ENCODE data around the gene HOXC9.

Gene HOXC9

DNA sequence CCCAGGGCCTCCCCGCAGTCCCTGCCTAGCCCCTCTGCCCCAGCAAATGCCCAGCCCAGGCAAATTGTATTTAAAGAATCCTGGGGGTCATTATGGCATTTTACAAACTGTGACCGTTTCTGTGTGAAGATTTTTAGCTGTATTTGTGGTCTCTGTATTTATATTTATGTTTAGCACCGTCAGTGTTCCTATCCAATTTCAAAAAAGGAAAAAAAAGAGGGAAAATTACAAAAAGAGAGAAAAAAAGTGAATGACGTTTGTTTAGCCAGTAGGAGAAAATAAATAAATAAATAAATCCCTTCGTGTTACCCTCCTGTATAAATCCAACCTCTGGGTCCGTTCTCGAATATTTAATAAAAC is 30.5 kb downstream of the HOXC9 start:
- Histone ChIP-seq H3K4me1 (ENCODE audit: control insufficient read depth in 1 of 2, insufficient read depth in 2 of 2, low read length in 2 of 2) (peaks cover 3 to 8% of the 10 kb centered on the region in 2 donors), H3K27me3 (ENCODE audit: low read depth, low read length) (peaks cover 72% of the 10 kb centered on the region), H3K27ac (ENCODE audit: low read length) (no peak overlapping the region)

DNA sequence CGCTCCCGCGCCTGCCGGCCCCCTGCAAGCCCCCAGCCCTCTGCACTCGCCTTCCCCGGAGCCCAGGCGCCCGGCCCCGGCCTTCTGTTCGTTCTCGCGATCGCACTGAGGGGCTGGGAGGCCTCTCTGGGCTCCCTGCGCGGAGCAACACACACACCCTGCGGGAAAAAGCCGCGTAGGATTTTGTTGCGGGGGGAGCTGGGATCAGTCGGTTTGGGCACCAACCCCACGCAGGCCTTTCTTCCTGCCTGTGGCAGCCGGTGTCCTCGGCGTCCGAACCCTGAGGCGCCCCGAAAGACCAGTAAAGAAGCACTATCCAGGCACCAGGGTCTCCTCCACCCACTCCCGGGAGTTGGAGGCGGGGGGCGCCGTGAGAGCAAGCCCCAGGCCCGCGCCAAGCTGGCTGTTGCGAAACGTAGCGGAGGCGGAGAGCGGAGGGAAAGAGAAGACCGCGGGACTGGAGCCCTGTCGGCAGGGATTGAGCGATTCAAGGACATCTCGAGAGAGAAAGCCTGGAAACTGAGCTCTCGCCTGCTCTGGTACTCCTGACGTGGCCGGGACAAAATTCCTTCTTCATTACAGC is 31.0 kb downstream of the HOXC9 start:
- H3K27ac ChIP-seq (ENCODE audit: low read length), result no peak overlapping the region
- H3K27me3 ChIP-seq (ENCODE audit: low read depth, low read length), result peaks cover 68% of the 10 kb centered on the region
- H3K4me3 ChIP-seq (ENCODE audit: low read depth in 1 of 2, low read length in 2 of 2), result no peak overlapping the region
- peaks cover 3 to 8% of the 10 kb centered on the region in 2 donors for H3K4me1 ChIP-seq (ENCODE audit: control insufficient read depth in 1 of 2, insufficient read depth in 2 of 2, low read length in 2 of 2)
- no peaks in the 10 kb centered on the region for H3K9me3 ChIP-seq (ENCODE audit: control insufficient read depth in 1 of 2, low read length in 2 of 2)
- H3K36me3 ChIP-seq (ENCODE audit: control insufficient read depth in 1 of 2, insufficient read depth in 2 of 2, low read length in 2 of 2), result no peaks in the 10 kb centered on the region

More for the DNA sequence above, 30.5 kb downstream of the HOXC9 start:
- Histone ChIP-seq H3K36me3 (ENCODE audit: control insufficient read depth in 1 of 2, insufficient read depth in 2 of 2, low read length in 2 of 2) (no peaks in the 10 kb centered on the region), H3K4me3 (ENCODE audit: low read depth in 1 of 2, low read length in 2 of 2) (no peak overlapping the region), H3K9me3 (ENCODE audit: control insufficient read depth in 1 of 2, low read length in 2 of 2) (no peaks in the 10 kb centered on the region)

DNA sequence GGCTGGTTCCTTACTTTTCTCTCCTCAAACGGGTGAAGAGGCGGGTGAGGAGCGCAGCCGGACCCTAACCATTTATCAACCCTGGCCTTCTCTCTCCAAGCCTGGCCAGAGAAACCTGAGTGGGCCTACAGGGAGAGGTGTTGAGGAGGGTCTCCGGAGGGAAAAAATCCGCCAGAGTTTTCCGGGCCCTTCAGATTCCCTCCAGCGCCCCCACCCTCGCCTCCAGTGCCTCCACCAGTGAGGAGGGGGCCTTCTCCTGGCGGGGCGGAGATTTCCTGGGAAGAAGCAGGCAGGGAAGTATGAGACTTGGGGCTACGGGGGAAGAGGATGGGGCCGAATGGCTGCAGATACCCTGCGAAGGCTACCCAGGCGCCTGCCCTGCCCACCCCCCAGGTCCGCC is 31.5 kb downstream of the HOXC9 start:
- Histone ChIP-seq H3K36me3 (ENCODE audit: control insufficient read depth in 1 of 2, insufficient read depth in 2 of 2, low read length in 2 of 2) (no peaks in the 10 kb centered on the region), H3K4me1 (ENCODE audit: control insufficient read depth in 1 of 2, insufficient read depth in 2 of 2, low read length in 2 of 2) (peaks cover 3 to 8% of the 10 kb centered on the region in 2 donors), H3K9me3 (ENCODE audit: control insufficient read depth in 1 of 2, low read length in 2 of 2) (no peaks in the 10 kb centered on the region), H3K4me3 (ENCODE audit: low read depth in 1 of 2, low read length in 2 of 2) (no peak overlapping the region), H3K27ac (ENCODE audit: low read length) (no peak overlapping the region), H3K27me3 (ENCODE audit: low read depth, low read length) (peaks cover 63% of the 10 kb centered on the region)

DNA sequence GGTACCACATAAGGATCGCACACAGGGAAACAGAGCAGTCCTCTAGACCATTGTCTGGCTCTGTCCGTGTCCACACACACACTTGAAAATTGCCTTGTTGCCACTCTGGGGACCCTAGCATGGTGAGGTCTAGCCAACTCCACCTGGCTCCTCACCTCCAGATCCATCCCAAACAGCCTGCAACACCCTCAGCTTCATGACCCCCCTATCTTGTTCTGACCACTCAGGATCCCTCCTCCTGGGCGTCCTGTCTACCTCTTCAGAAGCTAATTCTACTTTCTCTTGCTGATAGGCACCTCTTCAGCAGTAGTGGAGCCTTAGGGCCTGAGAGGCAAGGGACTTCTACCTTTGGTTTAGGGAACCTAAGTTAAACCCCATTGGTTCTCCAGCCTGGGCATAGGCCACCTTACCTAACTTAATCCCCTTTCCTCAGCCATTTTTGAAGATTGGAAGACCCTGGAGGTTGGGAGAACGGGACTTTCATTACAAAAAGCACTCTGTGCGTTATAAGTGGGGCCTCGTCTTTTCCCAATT is 32.2 kb downstream of the HOXC9 start:
- Histone ChIP-seq H3K36me3 (ENCODE audit: control insufficient read depth in 1 of 2, insufficient read depth in 2 of 2, low read length in 2 of 2) (no peaks in the 10 kb centered on the region), H3K27me3 (ENCODE audit: low read depth, low read length) (peaks cover 58% of the 10 kb centered on the region), H3K27ac (ENCODE audit: low read length) (no peak overlapping the region), H3K4me3 (ENCODE audit: low read depth in 1 of 2, low read length in 2 of 2) (no peak overlapping the region), H3K9me3 (ENCODE audit: control insufficient read depth in 1 of 2, low read length in 2 of 2) (no peaks in the 10 kb centered on the region), H3K4me1 (ENCODE audit: control insufficient read depth in 1 of 2, insufficient read depth in 2 of 2, low read length in 2 of 2) (peaks cover 3 to 8% of the 10 kb centered on the region in 2 donors)

DNA sequence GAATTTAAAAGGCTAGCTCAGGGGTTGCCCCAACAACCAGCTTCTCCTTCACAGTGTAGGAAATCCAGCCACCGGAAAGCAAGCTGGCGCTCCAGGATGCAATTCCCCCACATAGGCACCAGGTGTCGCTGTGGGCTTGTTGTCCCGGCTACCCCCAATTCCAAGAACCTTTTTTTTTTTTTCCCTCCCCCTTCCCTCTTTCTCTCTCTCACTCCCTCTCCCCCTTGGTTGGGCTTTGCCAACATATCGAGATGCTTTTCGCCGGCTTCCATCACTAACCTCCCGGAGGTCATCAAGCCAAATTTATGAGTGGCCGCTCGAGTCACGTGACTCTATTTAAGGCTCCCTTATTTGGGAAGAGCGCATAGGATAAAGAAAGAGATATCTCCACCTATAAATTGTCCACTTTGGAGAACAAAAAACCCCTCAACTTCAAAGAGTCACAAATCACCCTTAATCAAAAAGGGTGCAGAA is 32.7 kb downstream of the HOXC9 start, which contains the start of gene HOXC5:
Gene HOXC5 (plus strand): TSS at position 424 of the 474 bp plus-strand sequence. CDS start 73 bp downstream, outside the sequence.
- H3K9me3 ChIP-seq (ENCODE audit: control insufficient read depth in 1 of 2, low read length in 2 of 2), result no peaks in the 10 kb centered on the region
- peaks cover 53% of the 10 kb centered on the region for H3K27me3 ChIP-seq (ENCODE audit: low read depth, low read length)
- H3K36me3 ChIP-seq (ENCODE audit: control insufficient read depth in 1 of 2, insufficient read depth in 2 of 2, low read length in 2 of 2), result no peaks in the 10 kb centered on the region
- peak within 1 kb of the TSS; percentile 62 to 70 for H3K4me3 ChIP-seq (ENCODE audit: low read depth in 1 of 2, low read length in 2 of 2)
- H3K4me1 ChIP-seq (ENCODE audit: control insufficient read depth in 1 of 2, insufficient read depth in 2 of 2, low read length in 2 of 2), result peaks cover 3 to 8% of the 10 kb centered on the region in 2 donors
- H3K27ac ChIP-seq (ENCODE audit: low read length), result peak within 1 kb of the TSS; percentile 39

DNA sequence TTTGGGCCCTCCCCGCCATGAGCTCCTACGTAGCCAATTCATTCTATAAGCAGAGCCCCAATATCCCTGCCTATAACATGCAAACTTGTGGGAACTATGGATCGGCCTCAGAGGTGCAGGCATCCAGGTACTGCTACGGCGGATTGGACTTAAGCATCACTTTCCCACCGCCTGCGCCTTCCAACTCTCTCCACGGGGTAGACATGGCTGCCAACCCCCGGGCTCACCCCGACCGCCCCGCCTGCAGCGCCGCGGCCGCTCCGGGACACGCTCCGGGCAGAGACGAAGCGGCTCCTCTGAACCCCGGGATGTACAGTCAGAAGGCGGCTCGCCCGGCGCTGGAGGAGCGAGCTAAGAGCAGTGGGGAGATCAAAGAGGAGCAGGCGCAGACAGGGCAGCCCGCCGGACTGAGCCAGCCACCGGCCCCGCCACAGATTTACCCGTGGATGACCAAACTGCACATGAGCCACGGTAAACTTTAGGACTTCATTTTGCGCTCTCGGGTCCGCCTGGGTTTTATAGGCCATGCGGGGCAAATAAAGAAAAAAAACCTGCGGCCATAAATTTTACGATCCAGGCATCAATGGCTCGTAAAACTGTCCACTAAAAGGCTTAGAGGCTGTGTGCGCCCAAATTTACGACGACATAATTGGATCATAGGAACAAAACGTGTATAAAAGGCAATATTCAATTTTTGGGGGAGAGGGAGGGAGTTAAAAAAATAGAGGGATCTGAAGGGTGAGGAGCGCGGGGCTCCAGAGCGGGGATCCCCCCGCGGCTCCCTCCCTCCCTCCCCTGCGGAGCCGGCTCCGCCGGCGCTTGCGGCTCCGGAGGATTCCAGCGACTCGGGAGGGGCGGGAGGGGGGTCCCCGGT is 33.4 kb downstream of the HOXC9 start:
- Histone ChIP-seq H3K36me3 (ENCODE audit: control insufficient read depth in 1 of 2, insufficient read depth in 2 of 2, low read length in 2 of 2) (no peaks in the 10 kb centered on the region), H3K27me3 (ENCODE audit: low read depth, low read length) (peaks cover 49% of the 10 kb centered on the region), H3K27ac (ENCODE audit: low read length) (peak overlapping the region; percentile 39), H3K9me3 (ENCODE audit: control insufficient read depth in 1 of 2, low read length in 2 of 2) (no peaks in the 10 kb centered on the region), H3K4me1 (ENCODE audit: control insufficient read depth in 1 of 2, insufficient read depth in 2 of 2, low read length in 2 of 2) (peaks cover 3 to 8% of the 10 kb centered on the region in 2 donors), H3K4me3 (ENCODE audit: low read depth in 1 of 2, low read length in 2 of 2) (peak overlapping the region; percentile 62 to 70)

DNA sequence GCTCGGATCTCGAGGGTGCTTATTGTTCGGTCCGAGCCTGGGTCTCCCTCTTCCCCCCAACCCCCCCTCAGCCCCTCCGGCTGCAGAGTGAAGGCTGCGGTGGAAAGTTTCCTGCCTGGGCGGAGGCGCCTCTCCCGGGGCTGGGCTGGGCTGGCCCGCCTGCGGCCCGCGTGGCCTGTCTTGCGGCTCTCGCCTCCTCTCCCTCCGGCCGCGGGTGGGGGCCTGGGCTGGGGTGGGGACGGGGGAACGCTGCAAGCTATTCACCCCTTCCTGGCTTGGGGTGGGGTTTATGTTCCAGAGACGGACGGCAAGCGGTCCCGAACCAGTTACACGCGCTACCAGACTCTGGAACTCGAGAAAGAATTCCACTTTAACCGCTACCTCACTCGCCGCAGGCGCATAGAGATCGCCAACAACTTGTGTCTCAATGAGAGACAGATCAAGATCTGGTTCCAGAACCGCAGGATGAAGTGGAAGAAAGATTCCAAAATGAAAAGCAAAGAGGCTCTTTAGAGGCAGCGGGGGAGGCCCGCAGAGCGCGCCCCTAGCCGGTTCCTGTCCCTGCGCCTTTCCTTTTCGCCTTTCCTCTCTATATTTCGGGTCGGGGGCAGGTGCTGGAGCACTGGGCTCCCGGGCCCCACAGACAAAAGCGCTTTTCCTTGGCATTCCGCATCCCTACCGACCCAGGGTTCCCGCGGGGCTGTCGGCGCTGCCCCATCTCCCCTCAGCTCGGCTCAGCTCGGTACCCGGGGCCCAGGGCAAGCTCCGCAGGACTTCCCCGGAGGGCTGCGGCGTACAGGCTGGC is 34.2 kb downstream of the HOXC9 start:
- peaks cover 0 to 12% of the 10 kb centered on the region in 2 donors for H3K4me1 ChIP-seq (ENCODE audit: control insufficient read depth in 1 of 2, insufficient read depth in 2 of 2, low read length in 2 of 2)
- H3K27me3 ChIP-seq (ENCODE audit: low read depth, low read length), result peaks cover 49% of the 10 kb centered on the region
- H3K36me3 ChIP-seq (ENCODE audit: control insufficient read depth in 1 of 2, insufficient read depth in 2 of 2, low read length in 2 of 2), result no peaks in the 10 kb centered on the region
- H3K27ac ChIP-seq (ENCODE audit: low read length), result peak overlapping the region; percentile 39
- peak overlapping the region; percentile 62 to 70 for H3K4me3 ChIP-seq (ENCODE audit: low read depth in 1 of 2, low read length in 2 of 2)
- no peaks in the 10 kb centered on the region for H3K9me3 ChIP-seq (ENCODE audit: control insufficient read depth in 1 of 2, low read length in 2 of 2)

DNA sequence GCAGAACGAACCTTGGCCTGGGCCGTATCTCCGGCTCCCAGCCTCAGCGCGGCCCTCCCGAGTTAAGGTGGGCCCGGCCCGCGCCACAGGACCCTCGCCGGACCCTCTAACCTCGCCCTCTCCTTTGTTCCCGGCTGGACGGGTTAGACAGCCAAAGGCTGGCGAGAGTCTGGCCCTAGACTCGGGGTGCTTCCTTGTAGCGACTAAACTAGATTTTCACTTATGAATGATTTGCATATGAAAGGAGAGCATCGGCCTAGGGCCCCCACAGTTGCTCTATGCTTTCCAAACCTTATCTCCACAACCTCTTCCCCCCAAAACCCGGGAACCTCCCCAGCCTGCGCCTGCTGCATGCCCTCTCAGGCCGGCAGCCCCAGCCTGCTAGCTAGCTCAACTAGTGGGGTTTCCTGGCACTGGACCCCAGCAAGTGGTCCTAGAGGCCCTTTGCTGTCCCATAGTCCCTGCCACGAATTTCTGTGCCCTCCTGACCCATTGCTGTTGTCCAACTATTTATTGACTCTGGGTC is 34.9 kb downstream of the HOXC9 start:
- Histone ChIP-seq H3K36me3 (ENCODE audit: control insufficient read depth in 1 of 2, insufficient read depth in 2 of 2, low read length in 2 of 2) (no peaks in the 10 kb centered on the region), H3K27me3 (ENCODE audit: low read depth, low read length) (peaks cover 51% of the 10 kb centered on the region), H3K27ac (ENCODE audit: low read length) (no peak overlapping the region), H3K4me3 (ENCODE audit: low read depth in 1 of 2, low read length in 2 of 2) (no peak overlapping the region), H3K4me1 (ENCODE audit: control insufficient read depth in 1 of 2, insufficient read depth in 2 of 2, low read length in 2 of 2) (peaks cover 0 to 12% of the 10 kb centered on the region in 2 donors), H3K9me3 (ENCODE audit: control insufficient read depth in 1 of 2, low read length in 2 of 2) (no peaks in the 10 kb centered on the region)

DNA sequence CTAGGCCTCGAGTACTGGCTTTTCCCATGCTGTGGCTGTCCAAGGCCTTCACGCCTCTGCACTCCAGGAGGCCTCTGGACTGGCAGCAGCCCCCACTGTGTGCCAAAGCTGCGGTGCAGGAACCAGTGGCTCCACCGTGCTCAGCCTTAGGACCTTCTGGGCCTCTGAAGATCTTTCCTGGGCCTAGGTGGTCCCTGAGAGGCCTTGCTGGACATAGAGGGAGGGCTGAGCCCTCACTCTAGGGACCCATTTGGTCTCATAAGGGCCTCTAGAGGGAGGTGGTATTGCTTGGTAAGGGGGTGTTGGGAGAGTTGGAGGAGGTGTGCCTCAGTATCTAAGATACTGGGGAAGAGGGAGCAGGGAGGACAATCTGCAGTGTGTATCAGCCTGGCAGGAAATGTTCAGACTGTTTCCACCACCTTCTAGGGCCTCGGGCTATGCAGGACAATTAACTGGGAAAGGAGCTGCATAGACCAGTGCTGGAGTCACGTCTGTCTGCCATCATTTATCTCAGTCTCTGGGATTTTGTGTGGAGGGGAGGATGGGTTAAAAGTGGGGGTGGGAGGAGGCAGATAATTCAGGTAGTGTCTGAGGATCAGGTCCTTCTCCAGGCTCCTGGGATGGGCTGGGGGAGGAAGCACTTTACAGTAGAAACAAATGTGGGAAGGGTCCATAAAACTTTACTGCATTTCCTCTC is 35.8 kb downstream of the HOXC9 start:
- no peak overlapping the region for H3K4me3 ChIP-seq (ENCODE audit: low read depth in 1 of 2, low read length in 2 of 2)
- H3K27ac ChIP-seq (ENCODE audit: low read length), result no peak overlapping the region
- H3K4me1 ChIP-seq (ENCODE audit: control insufficient read depth in 1 of 2, insufficient read depth in 2 of 2, low read length in 2 of 2), result peaks cover 0 to 12% of the 10 kb centered on the region in 2 donors
- no peaks in the 10 kb centered on the region for H3K9me3 ChIP-seq (ENCODE audit: control insufficient read depth in 1 of 2, low read length in 2 of 2)
- peaks cover 50% of the 10 kb centered on the region for H3K27me3 ChIP-seq (ENCODE audit: low read depth, low read length)
- H3K36me3 ChIP-seq (ENCODE audit: control insufficient read depth in 1 of 2, insufficient read depth in 2 of 2, low read length in 2 of 2), result no peaks in the 10 kb centered on the region

DNA sequence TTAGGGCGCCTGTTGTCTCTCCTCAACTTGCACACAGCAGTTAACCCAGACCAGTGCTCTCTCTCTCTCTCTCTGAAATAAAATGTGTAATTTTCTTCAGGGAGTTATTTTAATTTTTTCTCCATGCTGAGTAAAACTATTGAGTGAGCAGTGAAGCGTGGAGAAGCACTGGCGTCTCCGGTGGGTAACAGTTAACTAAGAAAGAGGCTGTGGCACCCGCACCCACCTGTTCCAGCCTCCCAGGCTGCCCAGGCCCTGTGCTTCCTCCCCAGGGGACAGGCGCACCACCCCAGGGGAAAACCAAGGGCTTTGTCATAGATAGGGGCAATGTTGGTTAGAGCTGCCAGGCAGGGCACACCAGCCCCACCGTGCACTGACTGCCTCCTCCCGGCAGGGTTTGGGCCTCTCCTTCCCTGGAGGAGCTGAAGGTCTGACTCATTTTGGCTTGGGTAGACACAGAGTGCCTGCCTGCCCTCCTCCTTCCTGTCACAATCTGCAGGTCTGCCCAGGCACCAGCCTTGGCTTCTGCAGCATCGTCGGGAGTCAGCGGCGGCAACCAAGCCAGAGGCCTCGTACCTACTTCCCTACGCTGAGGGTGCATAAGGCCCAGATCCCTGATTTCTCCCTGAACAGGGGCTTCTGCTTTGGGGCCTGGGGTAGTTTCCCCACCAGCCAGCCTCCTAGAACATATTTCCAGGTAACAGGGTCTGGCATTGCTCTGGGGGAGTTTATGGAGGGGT is 36.8 kb downstream of the HOXC9 start:
- peaks cover 0 to 12% of the 10 kb centered on the region in 2 donors for H3K4me1 ChIP-seq (ENCODE audit: control insufficient read depth in 1 of 2, insufficient read depth in 2 of 2, low read length in 2 of 2)
- no peak overlapping the region for H3K27ac ChIP-seq (ENCODE audit: low read length)
- H3K27me3 ChIP-seq (ENCODE audit: low read depth, low read length), result peaks cover 41% of the 10 kb centered on the region
- H3K36me3 ChIP-seq (ENCODE audit: control insufficient read depth in 1 of 2, insufficient read depth in 2 of 2, low read length in 2 of 2), result no peaks in the 10 kb centered on the region
- H3K9me3 ChIP-seq (ENCODE audit: control insufficient read depth in 1 of 2, low read length in 2 of 2), result no peaks in the 10 kb centered on the region
- no peak overlapping the region for H3K4me3 ChIP-seq (ENCODE audit: low read depth in 1 of 2, low read length in 2 of 2)
